GM21515 (cell line): Measurements from ENCODE around the gene GID8.

ENCODE experiments used
- ATAC-seq: cut with Tn5 transposase; IDR thresholded peaks from one replicate; pipeline ENCODE4 v1.9.1; 2021; ENCODE audit not compliant: unreplicated experiment

GID8 gene

DNA sequence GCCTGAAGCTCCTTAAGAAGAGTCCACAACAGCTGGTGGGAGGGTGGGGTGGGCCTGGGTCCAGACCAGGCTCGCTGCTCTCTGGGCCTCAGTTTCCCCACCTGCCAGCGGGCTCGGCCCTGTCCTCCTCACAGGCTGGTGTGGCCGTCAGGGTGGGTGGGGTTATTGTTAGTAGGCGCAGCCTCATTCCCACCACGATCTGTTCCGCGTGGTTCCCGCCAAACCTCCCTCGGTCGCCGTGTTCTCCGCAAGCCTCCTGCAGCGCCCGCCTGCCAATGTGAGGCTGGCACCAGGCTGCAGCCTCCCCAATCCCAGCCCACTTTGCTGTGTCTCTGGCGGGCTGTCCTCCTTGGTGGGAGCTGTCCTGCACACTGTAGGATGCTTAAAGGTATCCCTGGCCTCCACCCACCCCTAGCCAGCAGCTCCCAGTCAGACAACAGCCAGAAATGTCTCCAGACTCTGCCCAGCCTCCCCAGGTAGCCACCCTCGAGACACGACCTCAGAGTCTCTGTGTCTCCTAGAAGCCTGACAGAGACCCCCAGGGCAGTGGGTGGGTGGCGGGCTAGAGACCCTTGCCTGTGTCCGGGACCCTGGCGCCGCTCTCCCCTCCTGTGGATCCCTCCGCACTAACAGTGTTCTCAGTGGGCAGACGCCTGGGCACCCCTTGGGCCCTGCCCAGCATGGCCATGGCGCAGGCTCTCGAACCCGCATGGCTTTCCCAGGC, 29.8 kb downstream of the GID8 start:
- ATAC-seq: no peak

DNA sequence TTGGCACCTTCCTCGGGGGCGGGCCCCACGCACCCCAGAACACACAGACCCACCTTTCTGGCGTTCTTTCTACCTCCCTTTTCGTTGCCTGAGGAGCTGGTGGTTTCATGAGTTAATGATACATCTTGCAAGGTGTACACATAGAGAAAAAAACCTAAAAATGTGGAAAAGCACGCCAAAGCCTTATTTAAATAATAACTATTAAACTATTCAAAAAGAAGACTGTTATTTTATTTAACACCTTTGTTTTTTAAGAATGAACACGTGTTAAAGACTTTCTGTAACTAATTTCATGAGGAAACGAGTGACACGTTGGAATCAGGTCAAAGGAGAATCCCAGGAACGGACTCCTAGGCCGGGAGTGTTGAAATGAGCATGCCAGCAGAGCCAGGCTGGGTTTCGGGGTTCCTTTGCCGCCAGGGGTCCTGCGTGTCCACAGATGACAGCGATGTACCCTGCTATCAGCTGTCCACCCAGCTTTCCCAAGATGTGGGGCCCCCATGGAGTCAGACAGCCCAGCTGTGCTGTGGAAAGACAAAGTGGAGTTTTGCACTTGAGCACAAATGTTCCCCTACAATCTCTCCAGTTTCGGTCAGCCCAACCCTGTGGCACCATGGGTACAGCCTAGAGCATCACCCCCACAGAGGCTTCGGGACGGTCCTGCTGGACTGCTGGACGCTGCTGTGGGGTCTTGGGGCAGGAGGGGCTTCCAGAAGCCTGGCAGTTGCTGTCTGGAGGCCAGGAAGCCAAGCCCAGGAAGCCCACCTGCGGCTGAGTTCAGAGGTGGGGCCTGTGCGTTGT, 30.6 kb downstream of the GID8 start:
- ATAC-seq: no peak

DNA sequence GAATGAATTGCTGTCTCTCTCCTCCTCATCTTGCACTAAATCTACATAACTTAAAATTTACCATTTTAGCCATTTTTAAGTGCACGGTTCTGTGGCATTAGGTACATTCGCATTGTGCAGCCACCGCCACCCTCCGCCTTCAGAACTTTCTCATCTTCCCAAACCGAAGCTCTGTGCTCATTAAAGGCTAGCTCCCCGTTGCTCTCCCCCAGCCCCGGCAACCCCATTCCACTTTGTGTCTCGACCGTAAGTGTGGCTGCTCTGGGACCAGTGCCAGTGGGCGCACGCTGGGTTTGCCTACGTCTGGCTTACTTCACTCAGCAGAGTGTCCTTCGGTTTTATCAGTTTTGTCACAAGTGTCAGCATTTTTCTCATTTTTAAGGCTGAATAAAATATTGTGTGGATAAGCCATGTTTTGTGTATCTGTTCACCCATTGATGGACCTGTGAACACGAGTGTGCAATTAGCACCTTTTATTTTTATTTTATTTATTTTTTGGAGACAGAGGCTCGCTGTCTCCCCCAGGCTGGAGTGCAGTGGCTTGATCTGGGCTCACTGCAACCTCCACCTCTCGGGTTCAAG, 31.3 kb downstream of the GID8 start:
- ATAC-seq: no peak

DNA sequence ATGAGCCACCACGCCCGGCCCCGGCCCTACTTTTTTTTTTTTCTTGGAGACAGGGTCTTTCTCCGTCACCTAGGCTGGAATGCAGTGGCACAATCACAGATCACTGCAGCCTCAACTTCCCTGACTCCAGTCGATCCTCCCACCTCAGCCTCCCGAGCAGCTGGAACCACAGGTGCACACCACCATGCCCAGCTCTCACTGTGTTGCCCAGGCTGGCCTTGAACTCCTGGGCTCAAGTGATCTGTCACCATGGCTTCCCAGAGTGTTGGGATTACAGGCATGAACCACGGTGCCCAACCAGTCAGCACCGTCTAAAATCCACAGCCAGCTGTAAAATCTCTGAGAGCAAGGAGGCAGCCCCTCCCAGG, 32.0 kb downstream of the GID8 start:
- no peak for ATAC-seq

DNA sequence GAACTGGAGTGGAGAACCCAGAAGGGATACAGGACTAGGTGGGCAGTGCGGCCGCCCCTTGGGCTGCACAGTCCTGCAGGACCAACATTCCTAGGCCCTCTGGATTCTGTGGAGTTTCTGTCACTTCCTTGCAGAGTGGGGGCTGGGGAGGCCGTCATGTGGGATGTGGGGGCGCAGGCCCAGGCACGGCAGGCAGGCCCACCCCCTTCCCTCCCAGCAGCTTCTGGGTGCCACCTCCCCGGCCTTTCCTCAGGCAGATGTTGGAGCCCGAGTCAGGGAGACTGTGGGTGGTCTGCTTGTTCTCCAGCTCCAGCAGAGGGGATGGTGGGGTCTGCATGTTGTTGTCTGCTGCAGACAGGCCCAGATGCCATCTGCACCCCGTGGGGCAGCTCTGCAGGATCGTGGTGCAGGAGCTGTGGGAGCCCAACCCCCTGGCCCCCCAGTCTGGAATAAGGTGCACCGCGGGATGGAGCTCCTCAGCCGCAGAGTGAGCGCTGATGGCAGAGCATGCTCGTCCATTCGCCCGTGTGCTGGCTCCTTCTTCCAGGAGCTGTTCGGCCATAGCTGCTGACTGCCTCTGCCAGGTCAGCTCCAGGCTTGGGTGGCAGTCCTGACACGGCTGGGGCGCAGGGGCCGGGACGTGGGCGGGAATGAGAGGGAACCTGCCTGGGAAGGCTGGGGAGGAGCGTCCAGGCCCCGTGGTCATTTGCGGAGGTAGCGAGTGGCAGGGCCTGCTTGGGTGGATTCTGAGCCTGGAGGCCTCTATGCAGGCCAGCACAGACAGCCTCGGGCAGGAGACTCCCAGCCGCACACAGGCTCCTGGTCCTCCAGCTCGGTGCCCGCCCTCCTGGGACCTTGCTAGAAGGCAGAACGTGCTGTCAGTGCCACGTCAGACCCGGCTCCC, 32.6 kb downstream of the GID8 start:
- ATAC-seq: no peak

DNA sequence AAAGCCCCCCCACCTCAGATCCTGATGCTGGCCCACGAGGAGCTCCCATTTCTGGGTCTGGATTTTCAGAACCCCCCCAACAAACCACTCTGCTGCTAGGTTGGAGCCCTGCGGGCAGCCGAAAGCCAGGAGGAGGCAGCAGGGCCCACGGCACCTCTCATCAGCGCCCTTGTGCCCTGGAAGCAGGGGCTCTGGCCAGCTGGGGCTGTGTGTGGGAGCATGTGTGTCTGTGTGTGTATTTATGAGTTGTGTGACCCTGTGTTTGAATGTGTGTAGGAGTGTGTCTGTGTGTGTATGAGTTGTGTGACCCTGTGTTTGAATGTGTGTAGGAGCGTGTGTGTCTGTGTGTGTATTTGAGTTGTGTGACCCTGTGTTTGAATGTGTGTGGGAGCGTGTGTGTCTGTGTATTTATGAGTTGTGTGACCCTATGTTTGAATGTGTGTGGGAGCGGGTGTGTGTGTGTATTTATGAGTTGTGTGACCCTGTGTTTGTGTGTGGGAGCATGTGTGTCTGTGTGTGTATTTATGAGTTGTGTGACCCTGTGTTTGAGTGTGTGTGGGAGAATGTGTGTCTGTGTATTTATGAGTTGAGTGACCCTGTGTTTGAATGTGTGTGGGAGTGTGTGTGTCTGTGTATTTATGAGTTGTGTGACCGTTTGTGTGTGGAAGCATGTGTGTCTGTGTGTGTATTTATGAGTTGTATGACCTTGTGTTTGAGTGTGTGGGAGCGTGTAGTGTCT, 33.4 kb downstream of the GID8 start:
- no peak for ATAC-seq

DNA sequence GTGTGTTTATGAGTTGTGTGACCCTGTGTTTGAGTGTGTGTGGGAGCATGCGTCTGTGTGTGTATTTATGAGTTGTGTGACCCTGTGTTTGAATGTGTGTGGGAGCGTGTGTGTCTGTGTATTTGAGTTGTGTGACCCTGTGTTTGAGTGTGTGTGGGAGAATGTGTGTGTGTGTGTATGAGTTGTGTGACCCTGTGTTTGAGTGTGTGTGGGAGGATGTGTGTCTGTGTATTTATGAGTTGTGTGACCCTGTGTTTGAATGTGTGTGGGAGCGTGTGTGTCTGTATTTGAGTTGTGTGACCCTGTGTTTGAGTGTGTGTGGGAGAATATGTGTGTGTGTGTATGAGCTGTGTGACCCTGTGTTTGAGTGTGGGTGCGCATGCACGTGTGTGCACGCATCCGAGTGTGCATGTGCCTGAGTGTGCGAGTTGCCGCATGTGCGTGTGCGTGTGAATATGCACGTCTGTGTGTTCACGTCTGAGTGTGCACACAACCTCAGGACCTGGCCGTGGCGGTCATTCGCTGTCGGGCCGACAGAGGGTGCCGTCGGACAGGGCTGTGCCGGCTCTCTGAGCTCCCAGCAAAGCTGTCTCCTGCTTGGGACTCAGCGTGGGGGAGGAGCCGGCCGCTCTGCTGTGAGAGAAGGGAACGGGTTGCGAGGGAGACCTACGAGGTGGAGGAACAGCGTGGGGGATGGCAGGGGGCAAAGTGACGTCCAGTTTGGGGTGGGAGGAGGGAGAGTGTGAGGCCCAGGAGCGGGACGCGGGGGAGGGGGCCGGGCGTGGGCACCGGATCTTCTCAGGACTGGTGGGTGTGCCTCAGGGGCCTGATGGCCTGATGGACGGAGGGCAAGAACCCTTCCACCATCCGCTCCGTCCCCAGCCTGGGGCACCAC, 34.2 kb downstream of the GID8 start:
- ATAC-seq: peak; percentile 76

DNA sequence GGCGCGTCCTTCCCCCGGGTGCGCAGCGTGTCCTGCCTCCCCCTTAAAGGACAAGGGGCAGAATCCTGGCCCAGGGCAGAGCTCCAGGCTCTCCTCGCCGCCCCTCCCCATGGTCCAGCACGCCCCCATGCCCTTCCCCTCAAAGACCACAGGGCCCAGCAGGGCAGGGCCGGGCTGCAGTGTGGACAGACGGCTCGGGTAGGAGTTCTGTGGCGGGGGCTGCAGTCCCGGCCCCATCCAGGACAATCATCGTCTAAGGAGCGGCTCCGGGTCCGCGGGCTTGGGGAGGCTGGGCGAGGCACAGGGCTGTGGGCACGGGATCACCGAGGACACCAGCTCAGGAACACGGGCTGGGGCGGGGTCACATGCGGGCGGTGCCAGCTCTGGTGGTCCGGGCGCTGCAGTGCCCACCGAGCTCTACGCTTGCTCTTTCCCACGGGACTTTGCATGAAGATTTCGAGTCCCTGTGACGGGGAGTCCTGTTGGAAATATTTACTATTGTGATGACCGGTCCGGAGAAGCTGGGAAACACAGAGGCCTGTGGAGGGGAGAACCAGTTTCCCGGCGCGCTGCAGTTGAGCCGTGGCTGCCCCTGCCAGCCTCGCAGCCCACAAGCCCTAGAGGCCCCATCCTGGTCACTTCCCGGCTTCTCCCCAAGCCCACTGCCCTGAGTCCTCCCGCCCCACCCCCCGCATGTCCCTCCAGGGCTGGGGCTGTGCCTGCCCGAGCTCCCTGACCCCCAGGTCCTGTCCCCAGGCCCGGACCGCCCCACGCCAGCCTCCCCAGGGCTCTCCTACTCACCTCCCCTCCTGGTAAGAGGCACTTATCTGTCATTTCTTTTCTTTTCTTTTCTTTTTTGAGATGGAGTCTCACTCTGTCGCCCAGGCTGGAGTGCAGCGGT, 35.1 kb downstream of the GID8 start:
- no peak for ATAC-seq

DNA sequence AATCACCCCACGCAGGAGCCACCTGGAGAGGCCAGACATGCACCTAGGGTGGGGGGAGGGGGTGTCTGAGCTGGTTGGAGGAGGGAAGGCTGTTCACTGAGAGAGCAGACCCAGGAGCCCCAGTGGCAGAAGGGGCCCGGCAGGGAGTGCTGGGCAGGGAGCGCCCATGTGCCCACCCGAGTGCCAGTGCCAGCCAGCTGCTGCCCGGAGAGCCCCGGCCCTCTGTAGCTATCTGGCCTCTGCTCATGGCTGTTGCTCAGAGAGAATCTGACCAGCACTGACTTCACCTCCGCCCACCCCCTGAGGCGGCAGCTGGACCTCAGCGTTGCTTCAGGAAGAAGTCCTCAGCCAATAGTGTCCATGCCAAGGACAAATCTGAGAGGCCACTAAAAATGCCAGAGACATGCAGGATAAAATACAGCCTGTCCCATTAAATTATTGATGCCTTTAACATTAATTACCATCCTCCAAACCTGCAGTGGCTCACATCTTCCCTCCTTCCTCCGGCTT, 37.4 kb downstream of the GID8 start:
- ATAC-seq: no peak

DNA sequence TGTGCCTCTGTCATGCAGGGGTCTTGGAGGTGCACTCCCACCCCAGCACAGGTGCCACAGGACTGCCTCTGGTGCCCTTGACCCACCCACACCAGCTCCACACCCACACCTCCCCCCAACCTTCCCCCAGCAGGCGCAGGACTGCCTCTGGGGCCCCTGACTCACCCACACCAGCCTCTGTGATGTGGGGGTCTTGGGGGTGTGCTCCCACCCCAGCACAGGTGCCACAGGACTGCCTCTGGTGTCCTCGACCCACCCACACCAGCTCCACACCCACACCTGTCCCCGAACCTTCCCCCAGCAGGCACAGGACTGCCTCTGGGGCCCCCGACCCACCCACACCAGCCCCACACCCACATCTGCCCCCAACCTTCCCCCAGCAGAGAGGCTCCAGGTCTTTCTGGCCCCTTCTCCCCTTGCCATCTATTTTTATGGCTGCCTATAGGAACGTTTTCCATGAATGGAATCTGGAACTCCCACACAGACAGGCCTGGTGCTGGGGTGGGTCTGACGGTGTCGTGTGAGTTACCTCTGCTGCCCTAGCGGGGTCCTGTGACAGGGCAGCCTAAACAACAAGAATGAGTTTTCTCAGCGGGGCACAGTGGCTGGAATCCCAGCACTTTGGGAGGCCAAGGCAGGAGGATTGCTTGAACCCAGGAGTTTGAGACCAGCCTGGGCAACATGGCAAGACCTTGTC, 38.0 kb downstream of the GID8 start:
- no peak for ATAC-seq

DNA sequence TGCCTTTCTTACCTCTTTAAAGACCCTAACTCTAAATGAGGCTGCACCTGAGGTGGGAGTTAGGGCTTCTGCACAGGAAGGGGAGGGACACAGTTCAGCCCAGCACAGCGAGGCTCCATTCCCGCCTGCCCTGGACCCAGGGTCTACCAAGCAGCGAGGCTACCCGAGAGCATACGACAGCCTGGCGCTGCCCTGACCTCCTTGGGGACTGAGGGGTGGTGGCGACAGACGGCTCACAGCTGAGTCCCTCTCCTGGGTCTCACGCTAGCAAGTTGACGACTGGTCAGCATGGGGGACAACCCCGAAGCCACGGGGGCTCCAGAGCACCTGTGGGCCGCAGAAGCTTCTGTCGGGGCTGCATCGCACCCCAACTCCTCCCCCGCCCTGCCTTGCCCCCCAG, 38.9 kb downstream of the GID8 start:
- no peak for ATAC-seq

DNA sequence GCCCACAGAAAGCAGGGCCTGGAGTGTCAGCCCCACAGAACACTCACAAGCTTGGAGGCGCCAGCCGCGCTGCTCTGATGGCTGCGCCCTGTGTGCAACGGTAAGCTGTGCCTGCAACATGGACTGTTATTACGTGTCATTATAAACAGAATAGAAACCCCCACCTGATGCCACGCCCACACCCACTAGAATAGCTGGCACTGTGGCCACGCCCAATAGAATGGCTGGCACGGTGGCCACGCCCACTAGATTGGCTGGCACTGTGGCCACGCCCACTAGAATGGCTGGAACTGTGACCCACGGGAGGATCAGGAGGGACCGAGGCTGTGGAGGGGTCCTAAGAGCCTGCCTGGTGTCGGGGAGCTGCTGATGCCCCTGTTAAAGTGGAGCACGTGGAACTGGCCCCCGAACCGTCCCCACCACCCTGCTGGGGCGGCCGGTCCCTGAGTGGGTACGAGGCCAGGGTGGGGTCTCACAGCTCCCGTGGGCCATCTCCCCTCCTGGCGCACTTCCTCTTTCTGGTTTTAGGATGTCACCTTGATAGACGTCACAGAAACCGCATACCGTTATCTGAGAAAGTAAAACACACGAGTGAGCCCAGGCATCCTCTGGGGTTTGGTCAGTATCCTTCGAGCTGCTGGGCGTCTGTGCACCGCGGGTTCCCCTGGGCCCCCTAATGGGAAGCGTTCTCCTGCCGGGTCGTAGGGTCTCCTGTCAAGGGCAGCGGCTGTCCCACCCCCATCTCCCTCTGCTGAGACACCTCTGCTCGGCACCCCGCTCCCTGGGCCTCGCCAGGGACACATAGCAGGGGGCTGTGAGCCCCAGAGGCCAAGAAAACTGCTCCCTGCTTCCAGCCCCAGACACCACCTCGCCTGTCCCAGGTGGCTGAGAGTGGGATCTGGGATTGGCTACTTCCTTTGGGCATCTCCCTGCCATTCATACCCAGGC, 39.9 kb downstream of the GID8 start:
- ATAC-seq: no peak

DNA sequence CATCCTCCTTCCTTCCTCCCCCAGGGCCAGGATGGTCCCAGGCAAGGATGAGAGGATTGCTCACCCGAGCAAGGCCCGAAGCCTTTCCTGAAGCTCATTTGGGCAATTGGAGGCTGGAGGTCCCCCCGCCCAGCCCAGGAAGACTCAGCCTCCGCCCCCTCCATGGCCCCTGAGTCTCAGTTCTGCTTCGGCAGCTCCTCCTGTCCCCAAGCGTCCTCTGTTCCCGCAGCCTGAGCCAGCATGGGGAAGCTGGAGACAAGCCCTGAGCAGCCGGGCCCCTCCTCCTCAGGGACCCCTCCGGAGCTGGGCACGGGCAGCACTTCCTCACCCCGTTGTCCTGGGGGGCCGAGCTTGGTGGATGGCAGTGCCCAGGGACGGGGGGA, 40.6 kb downstream of the GID8 start:
- no peak for ATAC-seq

DNA sequence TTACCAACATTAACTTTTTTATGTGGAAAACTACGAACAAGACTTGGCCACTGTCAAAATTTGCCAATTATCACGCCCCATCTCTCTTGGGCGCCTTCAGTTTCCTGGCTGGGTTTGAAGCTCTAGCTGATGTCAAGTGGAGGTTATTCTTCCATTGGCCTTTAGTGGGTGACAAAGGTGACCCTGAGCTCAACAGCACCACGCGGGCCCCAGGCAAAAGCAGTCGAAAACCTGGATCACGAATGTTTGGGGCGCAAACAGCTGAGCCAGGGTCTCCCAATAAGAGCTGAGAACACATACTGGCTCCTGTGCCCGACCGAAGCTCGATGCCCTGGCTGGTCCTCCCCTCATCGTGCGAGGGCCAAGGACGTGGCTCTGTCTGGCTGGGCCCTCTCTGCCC, 41.4 kb downstream of the GID8 start:
- no peak for ATAC-seq

DNA sequence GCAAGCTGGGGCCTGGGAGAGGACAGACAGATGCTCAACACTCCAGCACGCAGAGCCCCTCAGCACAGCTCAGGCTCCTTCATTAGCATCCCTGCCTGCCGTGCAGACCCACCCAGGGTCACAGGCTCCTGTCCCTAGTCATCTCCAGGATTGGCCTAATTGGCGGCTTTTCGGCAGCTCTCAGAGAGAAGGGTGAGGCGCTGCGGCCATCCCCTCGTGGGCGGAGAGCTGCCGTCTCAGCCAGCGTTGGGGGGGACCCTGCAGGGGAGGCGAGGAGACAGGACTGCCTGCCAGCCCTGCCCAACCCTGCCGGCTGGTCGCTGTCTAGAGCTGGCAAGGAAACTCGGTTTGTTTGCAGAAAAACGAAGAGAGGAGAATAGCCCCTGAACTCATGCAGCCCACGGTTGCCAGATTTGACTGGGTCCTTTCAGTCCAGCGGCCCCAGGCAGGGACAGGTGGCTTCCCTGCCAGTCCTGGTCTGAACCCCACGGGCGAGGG, 42.0 kb downstream of the GID8 start:
- no peak for ATAC-seq

DNA sequence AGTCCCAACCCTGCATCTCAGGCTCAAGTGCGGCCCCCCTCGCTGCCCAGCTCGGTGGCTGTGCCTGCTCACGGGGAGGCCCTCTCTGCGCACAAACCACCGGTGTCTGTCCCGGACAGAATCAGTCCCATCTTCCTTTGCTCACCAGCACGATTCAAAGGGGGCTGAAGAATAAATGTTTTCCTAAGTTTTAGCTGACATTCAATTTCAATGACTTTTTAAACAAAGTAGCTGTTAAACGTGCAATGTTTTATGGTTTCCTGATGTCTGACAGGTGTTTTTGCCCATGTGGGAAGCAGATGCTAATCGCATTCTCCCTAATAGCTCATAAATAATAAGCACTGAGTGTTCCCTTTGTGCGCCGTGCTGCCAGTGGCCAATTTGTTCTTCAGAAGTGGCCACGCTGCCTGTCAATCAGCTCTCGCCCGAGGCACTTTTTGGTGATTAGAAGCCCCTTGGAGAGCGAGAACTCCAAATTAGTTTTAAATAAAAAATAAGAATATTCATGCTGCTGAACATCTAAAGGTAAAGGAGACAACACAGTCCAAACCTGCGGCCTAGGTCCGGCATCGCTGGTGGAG, 42.5 kb downstream of the GID8 start:
- ATAC-seq: no peak
